ENCODE data around the gene CXCR2. TPM values are rescaled to one million over a fixed set of nuclear protein-coding genes. Genes with fewer than 3 reads are reported as not detected.
A peak's percentile ranks its signal among the peaks of the same experiment; 100 is the strongest.

Gene CXCR2
- total and polyA plus RNA-seq, 10 of the 15 experiments (the other 5 are each of a cell fraction or from before 2014, with no cell fraction given), result 0.04 to 0.62 (median 0.16) TPM

GRCh38 chr2:218168635-218169462, 43.0 kb downstream of the CXCR2 start:
- H3K4me3 ChIP-seq, result no peak overlapping the region
- H3K27ac ChIP-seq (ENCODE audit: control insufficient read depth, insufficient read depth), result no peak overlapping the region
- no peaks in the 10 kb centered on the region; a peak in 3 of 4 replicates for H3K27me3 ChIP-seq (replicated peaks in 1 of 2; ENCODE audit: control insufficient read depth in 2 of 2, insufficient read depth in 2 of 2, low read length in 1 of 2)
- H4K20me1 ChIP-seq (ENCODE audit: control insufficient read depth, insufficient read depth), result no peaks in the 10 kb centered on the region
- H3K4me2 ChIP-seq (ENCODE audit: control insufficient read depth, insufficient read depth), result no peak overlapping the region
- in situ Hi-C loops (cut with MboI) (no loop called here), intact Hi-C loops (cut with micrococcal nuclease; ENCODE audit: unreplicated experiment) (loop anchor here (5.0 kb wide), 2 partner anchors 88 to 97 kb away; no protein-coding TSS in a partner anchor)
- ATAC-seq (peak; percentile 98), DNase-seq (ENCODE audit: low read depth, low spot score) (no peak), FAIRE-seq (peak; percentile 75)
- H3K4me1 ChIP-seq (ENCODE audit: control insufficient read depth, insufficient read depth, low read length), result no peaks in the 10 kb centered on the region
- RAD21 ChIA-PET (ENCODE audit: unreplicated experiment), result interaction anchor here (0.5 to 1.0 kb wide), 2 partner anchors 85 to 89 kb away, joined by 3 read pairs; no protein-coding TSS in a partner anchor
- no peak overlapping the region for H2AFZ ChIP-seq (ENCODE audit: control insufficient read depth, low read depth, low read length)
- SMC1A ChIA-PET (ENCODE audit: uncharacterized antibody, unreplicated experiment), result interaction anchor here (0.8 to 1.5 kb wide), 6 partner anchors 9 to 101 kb away, joined by 3 to 7 read pairs (median 4); partner anchors contain the start of genes AAMP and PNKD
- no peaks in the 10 kb centered on the region for H3K36me3 ChIP-seq (ENCODE audit: control insufficient read depth in 2 of 2, insufficient read depth in 2 of 2, low read length in 1 of 2)
- no TSS peak for BruUV-seq (replicated peaks)
- WGBS (ENCODE audit: insufficient coverage, insufficient replicate concordance, low lambda C conversion rate, missing lambda C conversion rate), result 5% methylated on average over 9 of the region's 9 CpGs
- CTCF ChIA-PET, result interaction anchor here (0.6 to 2.5 kb wide), 17 partner anchors 9 to 679 kb away, joined by 3 to 11 read pairs (median 3); no protein-coding TSS in a partner anchor
- POLR2A ChIA-PET, result no interaction called here
- no peak overlapping the region for H3K9ac ChIP-seq (ENCODE audit: control insufficient read depth, insufficient read depth, low read length)
- H3K9me3 ChIP-seq (replicated peaks; ENCODE audit: control insufficient read depth, insufficient read depth, low read length), result no peaks in the 10 kb centered on the region
- H3K79me2 ChIP-seq (ENCODE audit: control insufficient read depth, insufficient read depth, low read length), result no peaks in the 10 kb centered on the region
- TF ChIP-seq STAT1 (conservative IDR thresholded peaks at IDR 0.05) (no peak), SIN3A (IDR thresholded peaks at IDR 0.05; ENCODE audit: low read depth, low read length) (no peak), JUNB (IDR thresholded peaks at IDR 0.05) (no peak), HCFC1 (IDR thresholded peaks at IDR 0.05; ENCODE audit: low read length) (no peak), IRF3 (IDR thresholded peaks at IDR 0.05) (no peak), MEF2B (IDR thresholded peaks at IDR 0.05; ENCODE audit: partially characterized antibody, poor library complexity, severe bottlenecking) (peak; percentile 49), SMC3 (IDR thresholded peaks at IDR 0.05; ENCODE audit: borderline replicate concordance, low read length) (peak; percentile 24; the same call in 1 of the 2 replicates), CHD2 (IDR thresholded peaks at IDR 0.05; ENCODE audit: borderline replicate concordance, low read depth, low read length) (no peak), CTCF (IDR thresholded peaks at IDR 0.05 in 2 of 3, conservative IDR thresholded peaks at IDR 0.05 in 1 of 3; ENCODE audit: control insufficient read depth in 2 of 3, extremely low read depth in 1 of 3, insufficient read depth in 1 of 3, low read depth in 3 of 3, low read length in 3 of 3) (peak; percentile 58 to 86 (median 70)), ATF3 (IDR thresholded peaks at IDR 0.05; ENCODE audit: borderline replicate concordance, extremely low read depth, low read depth, low read length) (no peak), GABPA (IDR thresholded peaks at IDR 0.05; ENCODE audit: low read depth) (no peak), DPF2 (IDR thresholded peaks at IDR 0.05) (no peak), STAT3 (IDR thresholded peaks at IDR 0.05; ENCODE audit: low read depth, low read length) (no peak), RELB (IDR thresholded peaks at IDR 0.05; ENCODE audit: low read depth) (0 out of 2 replicates have a peak, but pooled peaks have one; percentile 23), RAD51 (IDR thresholded peaks at IDR 0.05) (no peak), RAD21 (IDR thresholded peaks at IDR 0.05; ENCODE audit: insufficient read depth, low read depth, low read length) (peak; percentile 57), CHD1 (IDR thresholded peaks at IDR 0.05; ENCODE audit: low read depth, low read length) (no peak), PAX5 (IDR thresholded peaks at IDR 0.05; ENCODE audit: borderline replicate concordance, low read depth, low read length) (no peak), SUPT20H (IDR thresholded peaks at IDR 0.05; ENCODE audit: borderline replicate concordance, control insufficient read depth, low read depth, low read length) (no peak)
